GM23338 (cell line): ENCODE results near the gene NOL9. TPM values are rescaled to one million over a fixed set of nuclear protein-coding genes. Genes with fewer than 3 reads are reported as not detected.
"Not testable (repeated sequence)": the region's sequence is repeated elsewhere in the genome, so short reads cannot be mapped to it uniquely, and the experiment has no call there.

Experiments used
- ATAC-seq: fragments of 200-7000 bp; cut with Tn5 transposase; 3 replicates; pipeline ENCODE4 v1.9.1; 2020
- DNase-seq: peaks from one replicate; pipeline ENCODE4 v3.0.0-alpha.2; 2015; ENCODE audit warnings: low spot score
- H2AFZ ChIP-seq: fragments of 200-600 bp; sonication (generic); 2 replicates; pipeline ENCODE4 v1.8.0; 2016; ENCODE audit warnings: antibody characterized with exemption, mild to moderate bottlenecking, moderate library complexity
- H3F3A ChIP-seq: fragments of 200-600 bp; sonication (generic); replicated peaks from 2 replicates; pipeline ENCODE4 v1.8.0; 2017; ENCODE audit warnings: antibody characterized with exemption, mixed run types, low read depth
- H3K27ac ChIP-seq: fragments of 200-600 bp; sonication (generic); 2 replicates; pipeline ENCODE4 v1.6.1; 2016; ENCODE audit warnings: low read depth
- H3K27me3 ChIP-seq: fragments of 200-600 bp; sonication (generic); 2 replicates; pipeline ENCODE4 v1.8.0; 2016; ENCODE audit warnings: mild to moderate bottlenecking, mixed run types, moderate library complexity; ENCODE audit not compliant: insufficient read depth
- H3K36me3 ChIP-seq: fragments of 200-600 bp; sonication (generic); 2 replicates; pipeline ENCODE4 v1.8.0; 2016; ENCODE audit warnings: mild to moderate bottlenecking; ENCODE audit not compliant: insufficient read depth
- H3K4me1 ChIP-seq: fragments of 200-600 bp; sonication (generic); 2 replicates; pipeline ENCODE4 v1.8.0; 2016; ENCODE audit warnings: mild to moderate bottlenecking, moderate library complexity; ENCODE audit not compliant: insufficient read depth
- H3K4me2 ChIP-seq: fragments of 200-600 bp; sonication (generic); 2 replicates; pipeline ENCODE4 v1.7.1; 2017; ENCODE audit warnings: mixed run types
- H3K4me3 ChIP-seq: fragments of 200-600 bp; sonication (generic); 2 replicates; pipeline ENCODE4 v1.6.1; 2016; ENCODE audit warnings: mixed run types
- H3K79me2 ChIP-seq: fragments of 200-600 bp; sonication (generic); replicated peaks from 2 replicates; pipeline ENCODE4 v1.8.0; 2017; ENCODE audit warnings: mild to moderate bottlenecking; ENCODE audit not compliant: insufficient read depth
- H3K9me2 ChIP-seq: fragments of 200-600 bp; sonication (generic); 2 replicates; pipeline ENCODE4 v1.8.0; 2017; ENCODE audit not compliant: insufficient read depth
- H4K20me1 ChIP-seq: fragments of 200-600 bp; sonication (generic); replicated peaks from 2 replicates; pipeline ENCODE4 v1.8.0; 2017; ENCODE audit warnings: mild to moderate bottlenecking; ENCODE audit not compliant: insufficient read depth
- H3K27ac Mint-ChIP-seq: 2 replicates; pipeline ENCODE4 v1.8.0; 2020; ENCODE audit warnings: inconsistent platforms, mild to moderate bottlenecking, moderate library complexity, mixed read lengths
- H3K27me3 Mint-ChIP-seq: 3 replicates; pipeline ENCODE4 v1.8.0; 2022; ENCODE audit warnings: low read depth, mild to moderate bottlenecking, moderate library complexity, mixed read lengths, inconsistent platforms; ENCODE audit not compliant: insufficient read depth, poor library complexity
- H3K36me3 Mint-ChIP-seq: 3 replicates; pipeline ENCODE4 v1.8.0; 2021; ENCODE audit warnings: low read depth, mild to moderate bottlenecking, inconsistent platforms, moderate library complexity, mixed read lengths
- H3K4me1 Mint-ChIP-seq: 3 replicates; pipeline ENCODE4 v1.8.0; 2020; ENCODE audit warnings: mild to moderate bottlenecking, inconsistent platforms, mixed read lengths
- H3K4me3 Mint-ChIP-seq: 3 replicates; pipeline ENCODE4 v1.8.0; 2021; ENCODE audit warnings: moderate library complexity, mild to moderate bottlenecking, inconsistent platforms, mixed read lengths
- H3K9me3 Mint-ChIP-seq: 3 replicates; pipeline ENCODE4 v1.8.0; 2020; ENCODE audit warnings: moderate library complexity, mild to moderate bottlenecking, inconsistent platforms, mixed read lengths
- CREB1 ChIP-seq: fragments of 250-450 bp; sonication (Bioruptor Pico); IDR thresholded peaks from 2 replicates; pipeline ENCODE4 v1.5.0; 2020; ENCODE audit warnings: low read depth, mild to moderate bottlenecking, moderate library complexity
- EZH2 ChIP-seq: fragments of 200-600 bp; sonication (generic); IDR thresholded peaks from one replicate; pipeline ENCODE4 v1.8.0; 2017; ENCODE audit warnings: antibody characterized with exemption, mild to moderate bottlenecking, low read depth; ENCODE audit not compliant: unreplicated experiment
- EZH2phosphoT487 ChIP-seq: fragments of 200-600 bp; sonication (generic); IDR thresholded peaks from one replicate; pipeline ENCODE4 v1.8.1; 2018; ENCODE audit warnings: antibody characterized with exemption; ENCODE audit not compliant: unreplicated experiment
- JUNB ChIP-seq: IDR thresholded peaks from one replicate; pipeline ENCODE4 v1.6.1; 2016; ENCODE audit warnings: antibody characterized with exemption; ENCODE audit not compliant: unreplicated experiment
- NANOG ChIP-seq: IDR thresholded peaks from 2 replicates; pipeline ENCODE4 v1.6.1; 2016; ENCODE audit warnings: antibody characterized with exemption, borderline replicate concordance
- POLR2AphosphoS5 ChIP-seq: IDR thresholded peaks from 2 replicates; pipeline ENCODE4 v1.6.1; 2016; ENCODE audit warnings: antibody characterized with exemption, low read depth
- STAT1 ChIP-seq: IDR thresholded peaks from one replicate; pipeline ENCODE4 v1.6.1; 2016; ENCODE audit warnings: antibody characterized with exemption; ENCODE audit not compliant: unreplicated experiment
- ZNF114 ChIP-seq: fragments of 250-450 bp; sonication (Bioruptor Pico); IDR thresholded peaks from 2 replicates; pipeline ENCODE4 v1.5.0; 2020; ENCODE audit warnings: mild to moderate bottlenecking, moderate library complexity
- ZNF331 ChIP-seq: fragments of 250-450 bp; sonication (Bioruptor Pico); IDR thresholded peaks from 2 replicates; pipeline ENCODE4 v1.5.0; 2020; ENCODE audit warnings: low read depth, mild to moderate bottlenecking, moderate library complexity
- polyA plus RNA-seq: library from polyadenylated mRNA; unstranded; fragments of >200 nt; fragmentation: Nextera tagmentation; extraction: Ambion mirVana; gene quantifications from 2 replicates; pipeline ENCODE4 v1.2.1, GENCODE V29; 2016
- total RNA-seq: library from RNA; depleted of rRNA; stranded (reverse); fragments of >200 nt; shearing (Covaris generic); gene quantifications from 2 replicates; pipeline ENCODE4 v1.2.3, GENCODE V29; 2014
- TF ChIP-seq, protein P1 (sequence below): IDR thresholded peaks from 2 replicates; pipeline ENCODE4 v1.6.1; 2016; ENCODE audit warnings: antibody characterized with exemption
- TF ChIP-seq, protein P2 (sequence below): IDR thresholded peaks from one replicate; pipeline ENCODE4 v1.6.1; 2018; ENCODE audit warnings: antibody characterized with exemption; ENCODE audit not compliant: unreplicated experiment
- TF ChIP-seq, protein P3 (sequence below): fragments of 250-450 bp; sonication (Bioruptor Pico); IDR thresholded peaks from 2 replicates; pipeline ENCODE4 v1.5.0; 2020; ENCODE audit warnings: mild to moderate bottlenecking, moderate library complexity

Gene NOL9
- total and polyA plus RNA-seq, 2 experiments from 2014 or later, result 13.2 to 48.5 TPM

DNA sequence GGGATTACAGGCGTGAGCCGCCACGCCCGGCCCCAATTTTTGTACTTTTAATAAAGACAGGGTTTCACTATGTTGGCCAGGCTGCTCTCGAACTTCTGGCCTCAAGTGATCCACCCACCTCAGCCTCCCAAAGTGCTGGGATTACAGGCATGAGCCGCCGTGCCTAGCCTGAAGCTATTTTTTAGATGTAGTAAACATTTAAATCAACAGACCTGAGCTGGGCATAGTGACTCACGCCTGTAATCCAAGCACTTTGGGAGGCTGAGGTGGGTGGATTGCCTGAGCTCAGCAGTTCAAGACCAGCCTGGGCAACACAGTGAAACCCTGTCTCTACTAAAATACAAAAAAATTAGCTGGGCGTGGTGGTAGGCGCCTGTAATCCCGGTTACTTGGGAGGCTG lies 4.8 kb upstream of the NOL9 start:
- H3K27me3 ChIP-seq, H3K27ac ChIP-seq, H3K4me3 Mint-ChIP-seq, H2AFZ ChIP-seq, H3K36me3 Mint-ChIP-seq, H3K9me3 Mint-ChIP-seq, H3K4me1 Mint-ChIP-seq, H3K4me3 ChIP-seq, H4K20me1 ChIP-seq, H3K4me2 ChIP-seq, H3K9me2 ChIP-seq, H3F3A ChIP-seq, H3K4me1 ChIP-seq, ATAC-seq, H3K36me3 ChIP-seq, DNase-seq, H3K27ac Mint-ChIP-seq, H3K27me3 Mint-ChIP-seq, H3K79me2 ChIP-seq: not testable (repeated sequence)

DNA sequence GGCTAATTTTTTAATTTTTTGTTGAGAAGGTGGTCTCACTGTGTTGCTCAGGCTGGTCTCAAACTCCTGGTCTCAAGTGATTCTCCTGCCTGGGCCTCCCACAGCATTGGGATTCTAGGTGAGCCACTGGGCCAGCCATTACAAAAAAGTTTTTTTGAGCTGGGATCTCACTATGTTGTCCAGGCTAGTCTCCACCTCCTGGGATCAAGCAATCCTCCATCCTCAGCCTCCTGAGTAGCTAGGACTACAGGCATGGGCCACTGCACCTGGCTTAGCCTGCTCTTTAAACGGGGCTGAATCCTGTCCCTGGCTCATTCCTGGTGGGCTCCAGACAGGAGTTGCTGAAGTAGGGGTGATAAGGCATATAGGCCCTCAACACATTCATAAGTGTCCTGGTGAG lies 3.3 kb upstream of the NOL9 start:
- no peak for ATAC-seq
- TF ChIP-seq JUNB (no peak), ZNF331 (no peak), STAT1 (no peak), EZH2 (no peak), POLR2AphosphoS5 (no peak), CREB1 (CRISPR knock-in tag) (no peak), ZNF114 (CRISPR knock-in tag) (no peak), NANOG (no peak), EZH2phosphoT487 (no peak)
- TF ChIP-seq, protein P1, sequence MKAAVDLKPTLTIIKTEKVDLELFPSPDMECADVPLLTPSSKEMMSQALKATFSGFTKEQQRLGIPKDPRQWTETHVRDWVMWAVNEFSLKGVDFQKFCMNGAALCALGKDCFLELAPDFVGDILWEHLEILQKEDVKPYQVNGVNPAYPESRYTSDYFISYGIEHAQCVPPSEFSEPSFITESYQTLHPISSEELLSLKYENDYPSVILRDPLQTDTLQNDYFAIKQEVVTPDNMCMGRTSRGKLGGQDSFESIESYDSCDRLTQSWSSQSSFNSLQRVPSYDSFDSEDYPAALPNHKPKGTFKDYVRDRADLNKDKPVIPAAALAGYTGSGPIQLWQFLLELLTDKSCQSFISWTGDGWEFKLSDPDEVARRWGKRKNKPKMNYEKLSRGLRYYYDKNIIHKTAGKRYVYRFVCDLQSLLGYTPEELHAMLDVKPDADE, result no peak
- TF ChIP-seq, protein P2, sequence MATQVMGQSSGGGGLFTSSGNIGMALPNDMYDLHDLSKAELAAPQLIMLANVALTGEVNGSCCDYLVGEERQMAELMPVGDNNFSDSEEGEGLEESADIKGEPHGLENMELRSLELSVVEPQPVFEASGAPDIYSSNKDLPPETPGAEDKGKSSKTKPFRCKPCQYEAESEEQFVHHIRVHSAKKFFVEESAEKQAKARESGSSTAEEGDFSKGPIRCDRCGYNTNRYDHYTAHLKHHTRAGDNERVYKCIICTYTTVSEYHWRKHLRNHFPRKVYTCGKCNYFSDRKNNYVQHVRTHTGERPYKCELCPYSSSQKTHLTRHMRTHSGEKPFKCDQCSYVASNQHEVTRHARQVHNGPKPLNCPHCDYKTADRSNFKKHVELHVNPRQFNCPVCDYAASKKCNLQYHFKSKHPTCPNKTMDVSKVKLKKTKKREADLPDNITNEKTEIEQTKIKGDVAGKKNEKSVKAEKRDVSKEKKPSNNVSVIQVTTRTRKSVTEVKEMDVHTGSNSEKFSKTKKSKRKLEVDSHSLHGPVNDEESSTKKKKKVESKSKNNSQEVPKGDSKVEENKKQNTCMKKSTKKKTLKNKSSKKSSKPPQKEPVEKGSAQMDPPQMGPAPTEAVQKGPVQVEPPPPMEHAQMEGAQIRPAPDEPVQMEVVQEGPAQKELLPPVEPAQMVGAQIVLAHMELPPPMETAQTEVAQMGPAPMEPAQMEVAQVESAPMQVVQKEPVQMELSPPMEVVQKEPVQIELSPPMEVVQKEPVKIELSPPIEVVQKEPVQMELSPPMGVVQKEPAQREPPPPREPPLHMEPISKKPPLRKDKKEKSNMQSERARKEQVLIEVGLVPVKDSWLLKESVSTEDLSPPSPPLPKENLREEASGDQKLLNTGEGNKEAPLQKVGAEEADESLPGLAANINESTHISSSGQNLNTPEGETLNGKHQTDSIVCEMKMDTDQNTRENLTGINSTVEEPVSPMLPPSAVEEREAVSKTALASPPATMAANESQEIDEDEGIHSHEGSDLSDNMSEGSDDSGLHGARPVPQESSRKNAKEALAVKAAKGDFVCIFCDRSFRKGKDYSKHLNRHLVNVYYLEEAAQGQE, result no peak
- TF ChIP-seq, protein P3, sequence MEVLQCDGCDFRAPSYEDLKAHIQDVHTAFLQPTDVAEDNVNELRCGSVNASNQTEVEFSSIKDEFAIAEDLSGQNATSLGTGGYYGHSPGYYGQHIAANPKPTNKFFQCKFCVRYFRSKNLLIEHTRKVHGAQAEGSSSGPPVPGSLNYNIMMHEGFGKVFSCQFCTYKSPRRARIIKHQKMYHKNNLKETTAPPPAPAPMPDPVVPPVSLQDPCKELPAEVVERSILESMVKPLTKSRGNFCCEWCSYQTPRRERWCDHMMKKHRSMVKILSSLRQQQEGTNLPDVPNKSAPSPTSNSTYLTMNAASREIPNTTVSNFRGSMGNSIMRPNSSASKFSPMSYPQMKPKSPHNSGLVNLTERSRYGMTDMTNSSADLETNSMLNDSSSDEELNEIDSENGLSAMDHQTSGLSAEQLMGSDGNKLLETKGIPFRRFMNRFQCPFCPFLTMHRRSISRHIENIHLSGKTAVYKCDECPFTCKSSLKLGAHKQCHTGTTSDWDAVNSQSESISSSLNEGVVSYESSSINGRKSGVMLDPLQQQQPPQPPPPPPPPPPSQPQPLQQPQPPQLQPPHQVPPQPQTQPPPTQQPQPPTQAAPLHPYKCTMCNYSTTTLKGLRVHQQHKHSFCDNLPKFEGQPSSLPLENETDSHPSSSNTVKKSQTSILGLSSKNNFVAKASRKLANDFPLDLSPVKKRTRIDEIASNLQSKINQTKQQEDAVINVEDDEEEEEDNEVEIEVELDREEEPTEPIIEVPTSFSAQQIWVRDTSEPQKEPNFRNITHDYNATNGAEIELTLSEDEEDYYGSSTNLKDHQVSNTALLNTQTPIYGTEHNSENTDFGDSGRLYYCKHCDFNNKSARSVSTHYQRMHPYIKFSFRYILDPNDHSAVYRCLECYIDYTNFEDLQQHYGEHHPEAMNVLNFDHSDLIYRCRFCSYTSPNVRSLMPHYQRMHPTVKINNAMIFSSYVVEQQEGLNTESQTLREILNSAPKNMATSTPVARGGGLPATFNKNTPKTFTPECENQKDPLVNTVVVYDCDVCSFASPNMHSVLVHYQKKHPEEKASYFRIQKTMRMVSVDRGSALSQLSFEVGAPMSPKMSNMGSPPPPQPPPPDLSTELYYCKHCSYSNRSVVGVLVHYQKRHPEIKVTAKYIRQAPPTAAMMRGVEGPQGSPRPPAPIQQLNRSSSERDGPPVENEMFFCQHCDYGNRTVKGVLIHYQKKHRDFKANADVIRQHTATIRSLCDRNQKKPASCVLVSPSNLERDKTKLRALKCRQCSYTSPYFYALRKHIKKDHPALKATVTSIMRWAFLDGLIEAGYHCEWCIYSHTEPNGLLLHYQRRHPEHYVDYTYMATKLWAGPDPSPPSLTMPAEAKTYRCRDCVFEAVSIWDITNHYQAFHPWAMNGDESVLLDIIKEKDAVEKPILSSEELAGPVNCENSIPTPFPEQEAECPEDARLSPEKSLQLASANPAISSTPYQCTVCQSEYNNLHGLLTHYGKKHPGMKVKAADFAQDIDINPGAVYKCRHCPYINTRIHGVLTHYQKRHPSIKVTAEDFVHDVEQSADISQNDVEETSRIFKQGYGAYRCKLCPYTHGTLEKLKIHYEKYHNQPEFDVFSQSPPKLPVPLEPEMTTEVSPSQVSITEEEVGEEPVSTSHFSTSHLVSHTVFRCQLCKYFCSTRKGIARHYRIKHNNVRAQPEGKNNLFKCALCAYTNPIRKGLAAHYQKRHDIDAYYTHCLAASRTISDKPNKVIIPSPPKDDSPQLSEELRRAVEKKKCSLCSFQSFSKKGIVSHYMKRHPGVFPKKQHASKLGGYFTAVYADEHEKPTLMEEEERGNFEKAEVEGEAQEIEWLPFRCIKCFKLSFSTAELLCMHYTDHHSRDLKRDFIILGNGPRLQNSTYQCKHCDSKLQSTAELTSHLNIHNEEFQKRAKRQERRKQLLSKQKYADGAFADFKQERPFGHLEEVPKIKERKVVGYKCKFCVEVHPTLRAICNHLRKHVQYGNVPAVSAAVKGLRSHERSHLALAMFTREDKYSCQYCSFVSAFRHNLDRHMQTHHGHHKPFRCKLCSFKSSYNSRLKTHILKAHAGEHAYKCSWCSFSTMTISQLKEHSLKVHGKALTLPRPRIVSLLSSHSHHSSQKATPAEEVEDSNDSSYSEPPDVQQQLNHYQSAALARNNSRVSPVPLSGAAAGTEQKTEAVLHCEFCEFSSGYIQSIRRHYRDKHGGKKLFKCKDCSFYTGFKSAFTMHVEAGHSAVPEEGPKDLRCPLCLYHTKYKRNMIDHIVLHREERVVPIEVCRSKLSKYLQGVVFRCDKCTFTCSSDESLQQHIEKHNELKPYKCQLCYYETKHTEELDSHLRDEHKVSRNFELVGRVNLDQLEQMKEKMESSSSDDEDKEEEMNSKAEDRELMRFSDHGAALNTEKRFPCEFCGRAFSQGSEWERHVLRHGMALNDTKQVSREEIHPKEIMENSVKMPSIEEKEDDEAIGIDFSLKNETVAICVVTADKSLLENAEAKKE (CRISPR knock-in tag), result no peak

More for the DNA sequence above, 3.3 kb upstream of the NOL9 start:
- H3K4me3 ChIP-seq, result no peak overlapping the region
- H3K27me3 ChIP-seq, result no peaks in the 10 kb centered on the region
- H4K20me1 ChIP-seq, result peaks cover 9% of the 10 kb centered on the region
- Mint-ChIP-seq H3K27ac (no peak overlapping the region), H3K36me3 (peaks cover 5% of the 10 kb centered on the region; the same call in 1 of the 3 replicates), H3K9me3 (peaks cover 7% of the 10 kb centered on the region; the same call in 2 of the 3 replicates), H3K4me1 (peaks cover 9% of the 10 kb centered on the region), H3K27me3 (peaks cover 5% of the 10 kb centered on the region), H3K4me3 (no peak overlapping the region)
- H3K36me3 ChIP-seq, result no peaks in the 10 kb centered on the region
- no peak overlapping the region for H3K27ac ChIP-seq
- no peak overlapping the region for H3K4me2 ChIP-seq
- H3K4me1 ChIP-seq, result peaks cover 9% of the 10 kb centered on the region
- 0 out of 2 replicates have a peak, but pooled peaks cover 3% of the 10 kb centered on the region for H3F3A ChIP-seq
- H3K9me2 ChIP-seq, result no peaks in the 10 kb centered on the region
- no peak for DNase-seq
- H3K79me2 ChIP-seq, result peaks cover 17% of the 10 kb centered on the region
- no peak overlapping the region for H2AFZ ChIP-seq
